ENCODE measurements around the gene ATXN2.
"Not testable (repeated sequence)": the region's sequence is repeated elsewhere in the genome, so short reads cannot be mapped to it uniquely, and the experiment has no call there.

The ATXN2 gene

GRCh38 chr12:111600205-111600642 is 1.1 kb upstream of the ATXN2 start:
- DNase-seq, result no peak

GRCh38 chr12:111599453-111600204 is 514 bp upstream of the ATXN2 start:
- DNase-seq, result peak; percentile 80 to 91

- peak; percentile 7 to 27 for DNase-seq
Measured at GRCh38 chr12:111597831-111598636, 1.1 kb downstream of the ATXN2 start.

GRCh38 chr12:111596985-111597830 is 1.9 kb downstream of the ATXN2 start:
- peak in 1 of 2 donors; percentile 13 for DNase-seq

- DNase-seq, result not testable (repeated sequence)
Measured at GRCh38 chr12:111595341-111595835, 3.7 kb downstream of the ATXN2 start.

GRCh38 chr12:111591399-111592010 is 7.6 kb downstream of the ATXN2 start:
- not testable (repeated sequence) for DNase-seq

GRCh38 chr12:111590552-111590951 is 8.6 kb downstream of the ATXN2 start:
- no peak for DNase-seq

GRCh38 chr12:111589601-111590000 is 9.5 kb downstream of the ATXN2 start:
- DNase-seq, result no peak

GRCh38 chr12:111588010-111588409 is 11.1 kb downstream of the ATXN2 start:
- DNase-seq, result no peak

GRCh38 chr12:111586986-111587385 is 12.1 kb downstream of the ATXN2 start:
- no peak for DNase-seq

GRCh38 chr12:111585690-111586089 is 13.4 kb downstream of the ATXN2 start:
- DNase-seq, result no peak

- no peak for DNase-seq
Measured at GRCh38 chr12:111584959-111585358, 14.2 kb downstream of the ATXN2 start.

GRCh38 chr12:111583506-111583905 is 15.6 kb downstream of the ATXN2 start:
- not testable (repeated sequence) for DNase-seq

- DNase-seq, result no peak
Measured at GRCh38 chr12:111582133-111582747, 16.9 kb downstream of the ATXN2 start.

GRCh38 chr12:111581434-111582132 is 17.5 kb downstream of the ATXN2 start:
- no peak for DNase-seq

- DNase-seq, result no peak
Measured at GRCh38 chr12:111580737-111581136, 18.4 kb downstream of the ATXN2 start.

GRCh38 chr12:111580119-111580425 is 19.0 kb downstream of the ATXN2 start:
- no peak for DNase-seq

- DNase-seq, result no peak
Measured at GRCh38 chr12:111578971-111579340, 20.2 kb downstream of the ATXN2 start.

- DNase-seq, result no peak
Measured at GRCh38 chr12:111578276-111578970, 20.7 kb downstream of the ATXN2 start.

- DNase-seq, result no peak
Measured at GRCh38 chr12:111574797-111575443, 24.2 kb downstream of the ATXN2 start.

All from activated CD4-positive, alpha-beta T cell treated with anti-CD3 and anti-CD28 coated beads for 4 hours (primary cell).